GM23338 (cell line): ENCODE results near the gene GRID2. TPM values are rescaled to one million over a fixed set of nuclear protein-coding genes. Genes with fewer than 3 reads are reported as not detected.

Experiments
- ATAC-seq: fragments of 200-7000 bp; cut with Tn5 transposase; 3 replicates; pipeline ENCODE4 v1.9.1; 2020
- DNase-seq: peaks from one replicate; pipeline ENCODE4 v3.0.0-alpha.2; 2015; ENCODE audit warnings: low spot score
- H2AFZ ChIP-seq: fragments of 200-600 bp; sonication (generic); 2 replicates; pipeline ENCODE4 v1.8.0; 2016; ENCODE audit warnings: antibody characterized with exemption, mild to moderate bottlenecking, moderate library complexity
- H3F3A ChIP-seq: fragments of 200-600 bp; sonication (generic); replicated peaks from 2 replicates; pipeline ENCODE4 v1.8.0; 2017; ENCODE audit warnings: antibody characterized with exemption, mixed run types, low read depth
- H3K27ac ChIP-seq: fragments of 200-600 bp; sonication (generic); 2 replicates; pipeline ENCODE4 v1.6.1; 2016; ENCODE audit warnings: low read depth
- H3K27me3 ChIP-seq: fragments of 200-600 bp; sonication (generic); 2 replicates; pipeline ENCODE4 v1.8.0; 2016; ENCODE audit warnings: mild to moderate bottlenecking, mixed run types, moderate library complexity; ENCODE audit not compliant: insufficient read depth
- H3K36me3 ChIP-seq: fragments of 200-600 bp; sonication (generic); 2 replicates; pipeline ENCODE4 v1.8.0; 2016; ENCODE audit warnings: mild to moderate bottlenecking; ENCODE audit not compliant: insufficient read depth
- H3K4me1 ChIP-seq: fragments of 200-600 bp; sonication (generic); 2 replicates; pipeline ENCODE4 v1.8.0; 2016; ENCODE audit warnings: mild to moderate bottlenecking, moderate library complexity; ENCODE audit not compliant: insufficient read depth
- H3K4me2 ChIP-seq: fragments of 200-600 bp; sonication (generic); 2 replicates; pipeline ENCODE4 v1.7.1; 2017; ENCODE audit warnings: mixed run types
- H3K4me3 ChIP-seq: fragments of 200-600 bp; sonication (generic); 2 replicates; pipeline ENCODE4 v1.6.1; 2016; ENCODE audit warnings: mixed run types
- H3K79me2 ChIP-seq: fragments of 200-600 bp; sonication (generic); replicated peaks from 2 replicates; pipeline ENCODE4 v1.8.0; 2017; ENCODE audit warnings: mild to moderate bottlenecking; ENCODE audit not compliant: insufficient read depth
- H3K9me2 ChIP-seq: fragments of 200-600 bp; sonication (generic); 2 replicates; pipeline ENCODE4 v1.8.0; 2017; ENCODE audit not compliant: insufficient read depth
- H4K20me1 ChIP-seq: fragments of 200-600 bp; sonication (generic); replicated peaks from 2 replicates; pipeline ENCODE4 v1.8.0; 2017; ENCODE audit warnings: mild to moderate bottlenecking; ENCODE audit not compliant: insufficient read depth
- H3K27ac Mint-ChIP-seq: 2 replicates; pipeline ENCODE4 v1.8.0; 2020; ENCODE audit warnings: inconsistent platforms, mild to moderate bottlenecking, moderate library complexity, mixed read lengths
- H3K27me3 Mint-ChIP-seq: 3 replicates; pipeline ENCODE4 v1.8.0; 2022; ENCODE audit warnings: low read depth, mild to moderate bottlenecking, moderate library complexity, mixed read lengths, inconsistent platforms; ENCODE audit not compliant: insufficient read depth, poor library complexity
- H3K36me3 Mint-ChIP-seq: 3 replicates; pipeline ENCODE4 v1.8.0; 2021; ENCODE audit warnings: low read depth, mild to moderate bottlenecking, inconsistent platforms, moderate library complexity, mixed read lengths
- H3K4me1 Mint-ChIP-seq: 3 replicates; pipeline ENCODE4 v1.8.0; 2020; ENCODE audit warnings: mild to moderate bottlenecking, inconsistent platforms, mixed read lengths
- H3K4me3 Mint-ChIP-seq: 3 replicates; pipeline ENCODE4 v1.8.0; 2021; ENCODE audit warnings: moderate library complexity, mild to moderate bottlenecking, inconsistent platforms, mixed read lengths
- H3K9me3 Mint-ChIP-seq: 3 replicates; pipeline ENCODE4 v1.8.0; 2020; ENCODE audit warnings: moderate library complexity, mild to moderate bottlenecking, inconsistent platforms, mixed read lengths
- CREB1 ChIP-seq: fragments of 250-450 bp; sonication (Bioruptor Pico); IDR thresholded peaks from 2 replicates; pipeline ENCODE4 v1.5.0; 2020; ENCODE audit warnings: low read depth, mild to moderate bottlenecking, moderate library complexity
- ETS1 ChIP-seq: IDR thresholded peaks from 2 replicates; pipeline ENCODE4 v1.6.1; 2016; ENCODE audit warnings: antibody characterized with exemption
- EZH2 ChIP-seq: fragments of 200-600 bp; sonication (generic); IDR thresholded peaks from one replicate; pipeline ENCODE4 v1.8.0; 2017; ENCODE audit warnings: antibody characterized with exemption, mild to moderate bottlenecking, low read depth; ENCODE audit not compliant: unreplicated experiment
- EZH2phosphoT487 ChIP-seq: fragments of 200-600 bp; sonication (generic); IDR thresholded peaks from one replicate; pipeline ENCODE4 v1.8.1; 2018; ENCODE audit warnings: antibody characterized with exemption; ENCODE audit not compliant: unreplicated experiment
- JUNB ChIP-seq: IDR thresholded peaks from one replicate; pipeline ENCODE4 v1.6.1; 2016; ENCODE audit warnings: antibody characterized with exemption; ENCODE audit not compliant: unreplicated experiment
- NANOG ChIP-seq: IDR thresholded peaks from 2 replicates; pipeline ENCODE4 v1.6.1; 2016; ENCODE audit warnings: antibody characterized with exemption, borderline replicate concordance
- POLR2AphosphoS5 ChIP-seq: IDR thresholded peaks from 2 replicates; pipeline ENCODE4 v1.6.1; 2016; ENCODE audit warnings: antibody characterized with exemption, low read depth
- STAT1 ChIP-seq: IDR thresholded peaks from one replicate; pipeline ENCODE4 v1.6.1; 2016; ENCODE audit warnings: antibody characterized with exemption; ENCODE audit not compliant: unreplicated experiment
- ZNF462 ChIP-seq: fragments of 250-450 bp; sonication (Bioruptor Pico); IDR thresholded peaks from 2 replicates; pipeline ENCODE4 v1.5.0; 2020; ENCODE audit warnings: mild to moderate bottlenecking, moderate library complexity
- polyA plus RNA-seq: library from polyadenylated mRNA; unstranded; fragments of >200 nt; fragmentation: Nextera tagmentation; extraction: Ambion mirVana; gene quantifications from 2 replicates; pipeline ENCODE4 v1.2.1, GENCODE V29; 2016
- total RNA-seq: library from RNA; depleted of rRNA; stranded (reverse); fragments of >200 nt; shearing (Covaris generic); gene quantifications from 2 replicates; pipeline ENCODE4 v1.2.3, GENCODE V29; 2014
- TF ChIP-seq, protein P1 (sequence below), 2 experiments: fragments of 200-600 bp in 1 of 2; sonication (generic) in 1 of 2; conservative IDR thresholded peaks; 2 replicates each; pipeline versions ENCODE4 v1.5.1 to v1.6.1; 2016 to 2017; ENCODE audit warnings: antibody characterized with exemption in 2 of 2, low read depth in 2 of 2, mild to moderate bottlenecking in 2 of 2, moderate library complexity in 1 of 2

Gene GRID2
- total and polyA plus RNA-seq, 2 experiments from 2014 or later = 19.9 to 65.4 TPM

- H3K27ac ChIP-seq = no peak overlapping the region
- peaks cover 11% of the 10 kb centered on the region for H3K9me3 Mint-ChIP-seq
- no peaks in the 10 kb centered on the region for H3K27me3 ChIP-seq
- peaks cover 29% of the 10 kb centered on the region for H3K4me1 Mint-ChIP-seq
- no peak overlapping the region for H3K4me3 ChIP-seq
- H3K36me3 ChIP-seq = no peaks in the 10 kb centered on the region
- no peak overlapping the region for H3K4me3 Mint-ChIP-seq
- H3K4me1 ChIP-seq = peaks cover 8% of the 10 kb centered on the region
- H3K27me3 Mint-ChIP-seq = peaks cover 4% of the 10 kb centered on the region
- TF ChIP-seq EZH2 = no peak
- TF ChIP-seq POLR2AphosphoS5 = no peak
- no peak for TF ChIP-seq ZNF462
- no peak for TF ChIP-seq CREB1
- no peak for TF ChIP-seq STAT1
- TF ChIP-seq, protein P1, sequence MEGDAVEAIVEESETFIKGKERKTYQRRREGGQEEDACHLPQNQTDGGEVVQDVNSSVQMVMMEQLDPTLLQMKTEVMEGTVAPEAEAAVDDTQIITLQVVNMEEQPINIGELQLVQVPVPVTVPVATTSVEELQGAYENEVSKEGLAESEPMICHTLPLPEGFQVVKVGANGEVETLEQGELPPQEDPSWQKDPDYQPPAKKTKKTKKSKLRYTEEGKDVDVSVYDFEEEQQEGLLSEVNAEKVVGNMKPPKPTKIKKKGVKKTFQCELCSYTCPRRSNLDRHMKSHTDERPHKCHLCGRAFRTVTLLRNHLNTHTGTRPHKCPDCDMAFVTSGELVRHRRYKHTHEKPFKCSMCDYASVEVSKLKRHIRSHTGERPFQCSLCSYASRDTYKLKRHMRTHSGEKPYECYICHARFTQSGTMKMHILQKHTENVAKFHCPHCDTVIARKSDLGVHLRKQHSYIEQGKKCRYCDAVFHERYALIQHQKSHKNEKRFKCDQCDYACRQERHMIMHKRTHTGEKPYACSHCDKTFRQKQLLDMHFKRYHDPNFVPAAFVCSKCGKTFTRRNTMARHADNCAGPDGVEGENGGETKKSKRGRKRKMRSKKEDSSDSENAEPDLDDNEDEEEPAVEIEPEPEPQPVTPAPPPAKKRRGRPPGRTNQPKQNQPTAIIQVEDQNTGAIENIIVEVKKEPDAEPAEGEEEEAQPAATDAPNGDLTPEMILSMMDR (conservative IDR thresholded peaks at IDR 0.05; ENCODE audit: low read depth in 2 of 2) = no peak
- TF ChIP-seq EZH2phosphoT487 = no peak
- no peak for TF ChIP-seq JUNB
- no peak for TF ChIP-seq ETS1
- no peak for TF ChIP-seq NANOG
- H4K20me1 ChIP-seq = no peaks in the 10 kb centered on the region
- no peak overlapping the region for H3K27ac Mint-ChIP-seq
- H3K36me3 Mint-ChIP-seq = peaks cover 13% of the 10 kb centered on the region
- no peaks in the 10 kb centered on the region for H3K9me2 ChIP-seq
- ATAC-seq = no peak
- no peaks in the 10 kb centered on the region; the same call in 1 of the 2 replicates for H3F3A ChIP-seq
- no peak overlapping the region for H2AFZ ChIP-seq
- DNase-seq = no peak
- peaks cover 5% of the 10 kb centered on the region; the same call in 1 of the 2 replicates for H3K79me2 ChIP-seq
- H3K4me2 ChIP-seq = no peak overlapping the region
Measured at GRCh38 chr4:92381616-92382015, 77.8 kb downstream of the GRID2 start.
